Measurements from ENCODE around the gene OR56A1.

Gene OR56A1

GRCh38 chr11:6057452-6057851, 26.9 kb upstream of the OR56A1 start:
- no peak for TF ChIP-seq CTCF (IDR thresholded peaks at IDR 0.05; ENCODE audit: low read depth, low read length, missing control alignments)
- in situ Hi-C loops (cut with HindIII; ENCODE audit: low sequenced_read_pairs) = no loop called here
- no peak for DNase-seq (ENCODE audit: low read depth)

GRCh38 chr11:6055569-6055968, 25.0 kb upstream of the OR56A1 start:
- TF ChIP-seq CTCF (IDR thresholded peaks at IDR 0.05; ENCODE audit: low read depth, low read length, missing control alignments) = no peak
- H3K4me3 ChIP-seq (ENCODE audit: low read depth, low read length) = no peak overlapping the region
- in situ Hi-C loops (cut with HindIII; ENCODE audit: low sequenced_read_pairs) = no loop called here
- no peak for DNase-seq (ENCODE audit: low read depth)

More at GRCh38 chr11:6057452-6057851, 26.9 kb upstream of the OR56A1 start:
- H3K4me3 ChIP-seq (ENCODE audit: low read depth, low read length) = no peak overlapping the region

GRCh38 chr11:6052374-6052773, 21.8 kb upstream of the OR56A1 start:
- DNase-seq (ENCODE audit: low read depth) = no peak
- no peak overlapping the region for H3K4me3 ChIP-seq (ENCODE audit: low read depth, low read length)
- TF ChIP-seq CTCF (IDR thresholded peaks at IDR 0.05; ENCODE audit: low read depth, low read length, missing control alignments) = no peak
- in situ Hi-C loops (cut with HindIII; ENCODE audit: low sequenced_read_pairs) = no loop called here

GRCh38 chr11:6040874-6041273, 10.3 kb upstream of the OR56A1 start:
- no peak for TF ChIP-seq CTCF (IDR thresholded peaks at IDR 0.05; ENCODE audit: low read depth, low read length, missing control alignments)
- in situ Hi-C loops (cut with HindIII; ENCODE audit: low sequenced_read_pairs) = loop anchor here (5.0 kb wide), 1 partner anchor 59 kb away; no protein-coding TSS in a partner anchor

DNA sequence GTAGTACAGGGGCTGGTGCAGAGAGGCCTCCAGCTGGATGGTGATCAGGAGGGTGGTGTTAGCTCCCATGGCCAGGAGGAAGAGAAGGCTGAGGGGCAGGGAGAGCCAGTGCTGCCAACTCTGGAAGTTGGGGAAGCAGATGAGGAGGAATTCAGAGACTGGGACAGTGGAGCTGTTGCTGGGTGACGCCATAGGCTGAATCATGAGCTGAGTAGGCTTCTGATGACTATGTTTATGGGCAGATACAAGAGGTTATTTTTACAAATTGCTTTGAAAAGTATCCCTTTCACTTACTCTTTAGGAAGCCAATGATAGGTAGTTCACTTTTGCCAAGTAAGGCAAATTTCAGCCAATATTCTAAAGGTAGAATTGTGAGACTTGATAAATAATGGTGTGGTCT, 3.1 kb downstream of the OR56A1 start:
- H3K4me3 ChIP-seq (ENCODE audit: low read depth, low read length) = no peak overlapping the region
- in situ Hi-C loops (cut with HindIII; ENCODE audit: low sequenced_read_pairs) = no loop called here
- no peak for DNase-seq (ENCODE audit: low read depth)
- no peak for TF ChIP-seq CTCF (IDR thresholded peaks at IDR 0.05; ENCODE audit: low read depth, low read length, missing control alignments)

More at GRCh38 chr11:6040874-6041273, 10.3 kb upstream of the OR56A1 start:
- no peak for DNase-seq (ENCODE audit: low read depth)
- H3K4me3 ChIP-seq (ENCODE audit: low read depth, low read length) = no peak overlapping the region

DNA sequence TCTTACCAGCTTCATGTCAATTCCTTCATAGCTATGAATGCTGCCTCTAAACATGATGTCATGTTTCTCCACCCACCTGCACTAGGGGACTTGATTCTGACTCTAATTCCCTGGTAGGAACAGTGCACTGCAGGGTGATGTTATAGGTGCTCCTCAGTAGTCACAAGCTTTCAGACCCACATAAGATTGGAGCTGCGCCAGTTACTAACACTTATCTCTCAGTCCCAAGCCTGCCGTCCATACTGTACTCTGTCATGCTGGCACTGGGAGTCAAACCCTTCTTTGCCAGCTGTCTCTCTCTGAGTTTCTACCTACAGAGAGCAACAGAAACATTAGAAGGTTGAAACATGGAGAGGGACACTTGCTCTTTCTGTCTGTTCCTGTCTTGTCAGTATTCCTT, 5.5 kb downstream of the OR56A1 start:
- H3K4me3 ChIP-seq (ENCODE audit: low read depth, low read length) = no peak overlapping the region
- no peak for TF ChIP-seq CTCF (IDR thresholded peaks at IDR 0.05; ENCODE audit: low read depth, low read length, missing control alignments)
- in situ Hi-C loops (cut with HindIII; ENCODE audit: low sequenced_read_pairs) = no loop called here
- DNase-seq (ENCODE audit: low read depth) = no peak

GRCh38 chr11:6022956-6023355, 7.6 kb downstream of the OR56A1 start:
- in situ Hi-C loops (cut with HindIII; ENCODE audit: low sequenced_read_pairs) = no loop called here
- peak; percentile 33 for TF ChIP-seq CTCF (IDR thresholded peaks at IDR 0.05; ENCODE audit: low read depth, low read length, missing control alignments)

More at GRCh38 chr11:6022956-6023355, 7.6 kb downstream of the OR56A1 start:
- DNase-seq (ENCODE audit: low read depth) = peak; percentile 8
- no peak overlapping the region for H3K4me3 ChIP-seq (ENCODE audit: low read depth, low read length)

Measured in astrocyte of the cerebellum (primary cell).